Stimulated activated CD8-positive, alpha-beta memory T cell treated with anti-CD3 and anti-CD28 coated beads, Interleukin-4, amount 100 ng/mL, for 4 hours (primary cell): ENCODE measurements around the gene SPINT1.

Source experiments
- DNase-seq, 2 donors: peaks; one replicate each; pipeline ENCODE4 v3.0.0-alpha.2; 2020; ENCODE audit warnings: low read depth in 2 of 2, low spot score in 1 of 2

The SPINT1 gene, protein sequence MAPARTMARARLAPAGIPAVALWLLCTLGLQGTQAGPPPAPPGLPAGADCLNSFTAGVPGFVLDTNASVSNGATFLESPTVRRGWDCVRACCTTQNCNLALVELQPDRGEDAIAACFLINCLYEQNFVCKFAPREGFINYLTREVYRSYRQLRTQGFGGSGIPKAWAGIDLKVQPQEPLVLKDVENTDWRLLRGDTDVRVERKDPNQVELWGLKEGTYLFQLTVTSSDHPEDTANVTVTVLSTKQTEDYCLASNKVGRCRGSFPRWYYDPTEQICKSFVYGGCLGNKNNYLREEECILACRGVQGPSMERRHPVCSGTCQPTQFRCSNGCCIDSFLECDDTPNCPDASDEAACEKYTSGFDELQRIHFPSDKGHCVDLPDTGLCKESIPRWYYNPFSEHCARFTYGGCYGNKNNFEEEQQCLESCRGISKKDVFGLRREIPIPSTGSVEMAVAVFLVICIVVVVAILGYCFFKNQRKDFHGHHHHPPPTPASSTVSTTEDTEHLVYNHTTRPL

DNA sequence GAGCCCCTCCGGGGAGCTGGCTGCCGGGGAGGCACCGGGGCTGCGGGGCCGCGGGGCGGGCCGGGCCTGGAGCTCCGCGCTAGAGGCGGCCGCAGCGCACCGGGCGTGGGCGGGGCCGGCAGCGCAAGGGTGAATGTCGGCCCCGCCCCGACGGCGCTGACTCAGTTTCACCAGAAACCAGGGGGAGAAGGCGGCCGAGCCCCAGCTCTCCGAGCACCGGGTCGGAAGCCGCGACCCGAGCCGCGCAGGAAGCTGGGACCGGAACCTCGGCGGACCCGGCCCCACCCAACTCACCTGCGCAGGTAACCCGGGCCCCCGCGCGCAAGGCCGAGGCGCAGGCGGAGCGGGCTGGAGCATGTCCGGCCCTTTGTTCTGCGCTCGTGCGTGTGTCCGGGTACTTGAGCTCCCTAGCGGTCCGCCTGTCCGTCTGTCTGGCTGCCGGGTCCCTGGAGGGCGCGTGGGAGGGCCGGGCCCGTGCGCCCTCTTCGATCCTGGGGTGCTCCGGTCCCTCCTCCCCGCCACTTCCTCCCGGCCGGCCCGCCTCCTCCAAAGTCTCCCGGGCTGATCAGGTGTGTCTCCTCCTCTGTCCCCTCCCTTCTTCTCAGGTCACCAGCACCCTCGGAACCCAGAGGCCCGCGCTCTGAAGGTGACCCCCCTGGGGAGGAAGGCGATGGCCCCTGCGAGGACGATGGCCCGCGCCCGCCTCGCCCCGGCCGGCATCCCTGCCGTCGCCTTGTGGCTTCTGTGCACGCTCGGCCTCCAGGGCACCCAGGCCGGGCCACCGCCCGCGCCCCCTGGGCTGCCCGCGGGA lies at the start of gene SPINT1:
TSS of gene SPINT1 (plus strand) at position 164 of the 811 bp plus-strand sequence. CDS start at position 671, 507 bp downstream.
- peak; percentile 44 to 60 for DNase-seq

DNA sequence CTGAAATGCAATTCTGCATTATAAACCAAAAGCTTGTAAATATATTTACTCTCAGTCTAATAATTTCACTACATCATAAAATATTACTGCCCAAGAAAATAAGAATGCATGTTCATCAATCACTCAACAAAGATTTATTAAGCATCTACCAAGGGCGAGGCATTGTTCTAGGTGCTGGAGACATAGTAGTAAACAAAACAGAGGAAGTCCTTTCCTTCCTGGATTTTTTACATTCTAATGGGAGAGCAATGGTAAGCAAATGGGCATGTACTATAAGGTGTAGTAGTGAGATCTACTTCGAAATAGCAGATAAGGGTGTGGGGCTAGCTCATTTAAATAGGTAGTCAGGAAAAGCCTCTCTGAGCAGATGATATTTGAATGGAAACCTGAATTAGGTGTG lies 47.8 kb upstream of the SPINT1 start:
- no peak for DNase-seq

DNA sequence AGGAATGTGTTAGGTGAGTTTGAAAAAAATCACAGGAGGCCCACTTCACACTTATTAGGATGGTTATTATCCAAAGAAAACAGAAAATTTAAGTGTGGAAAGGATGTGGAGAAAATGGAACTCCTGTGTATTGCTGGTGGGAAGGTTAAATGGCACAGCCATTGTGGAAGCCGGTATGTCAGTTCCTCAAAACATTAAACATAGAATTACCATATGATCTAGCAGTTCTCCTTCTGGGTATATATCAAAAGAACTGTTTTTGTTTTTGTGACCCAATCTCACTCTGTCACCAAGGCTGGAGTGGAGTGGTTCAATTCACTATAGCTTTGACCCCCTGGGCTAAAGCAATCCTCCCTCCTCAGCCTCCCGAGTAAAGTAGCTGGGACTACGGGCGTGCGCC lies 47.3 kb upstream of the SPINT1 start:
- no peak for DNase-seq

DNA sequence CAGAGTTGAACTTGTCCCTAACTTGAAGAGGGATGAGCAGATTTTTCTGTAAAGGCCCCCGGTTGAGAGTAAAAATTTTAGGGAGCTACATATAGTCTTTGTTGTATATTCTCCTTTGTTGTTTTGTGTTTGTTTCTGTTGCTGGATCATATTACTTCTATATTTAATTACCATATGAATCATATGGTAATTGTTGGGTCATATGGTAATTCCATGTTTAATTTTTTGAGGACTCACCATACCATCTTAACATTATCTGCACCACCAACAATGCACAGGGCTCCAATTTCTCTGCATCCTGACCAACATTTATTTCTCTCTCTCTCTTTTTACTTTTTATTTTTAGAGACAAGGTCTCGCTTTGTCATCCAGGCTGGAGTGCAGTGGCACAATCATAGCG lies 44.3 kb upstream of the SPINT1 start:
- DNase-seq: no peak

DNA sequence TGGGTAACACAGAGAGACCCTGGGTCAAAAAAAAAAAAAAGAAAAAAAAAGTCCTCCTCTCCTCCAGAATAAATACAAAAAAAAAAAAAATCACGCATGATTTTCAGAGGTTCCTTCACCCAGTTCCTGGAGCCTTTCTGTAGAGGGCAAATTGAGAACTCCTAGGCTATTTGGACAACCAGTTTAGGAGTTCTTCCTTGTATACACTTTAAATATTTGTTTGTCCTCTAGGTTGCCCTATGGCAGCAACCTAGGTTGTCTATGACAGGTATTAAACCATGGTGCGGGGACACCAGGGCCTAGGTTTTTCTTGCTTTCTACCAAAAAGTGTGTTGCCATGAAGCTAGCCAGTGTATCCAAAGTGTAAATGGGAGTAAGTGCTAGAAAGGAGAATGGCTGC lies 40.8 kb upstream of the SPINT1 start:
- DNase-seq: no peak

DNA sequence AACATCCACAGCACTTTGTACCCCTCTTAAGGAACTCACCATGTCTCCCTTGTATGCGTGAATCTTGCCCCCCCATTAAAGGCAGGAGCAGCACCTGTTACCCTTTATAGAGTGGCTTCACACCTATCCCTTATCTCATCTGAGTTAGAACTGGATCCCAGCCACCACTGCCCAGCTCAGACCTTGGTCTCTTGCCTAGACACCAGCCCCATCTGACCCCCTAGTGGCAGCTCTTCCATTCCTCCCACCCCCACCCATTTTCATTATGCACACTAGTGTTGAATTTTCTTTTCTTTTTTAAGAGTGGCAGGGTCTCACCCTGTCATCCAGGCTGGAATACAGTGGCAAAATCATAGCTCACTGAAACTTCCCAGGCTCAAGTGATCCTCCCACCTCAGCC lies 40.2 kb upstream of the SPINT1 start:
- DNase-seq: no peak

DNA sequence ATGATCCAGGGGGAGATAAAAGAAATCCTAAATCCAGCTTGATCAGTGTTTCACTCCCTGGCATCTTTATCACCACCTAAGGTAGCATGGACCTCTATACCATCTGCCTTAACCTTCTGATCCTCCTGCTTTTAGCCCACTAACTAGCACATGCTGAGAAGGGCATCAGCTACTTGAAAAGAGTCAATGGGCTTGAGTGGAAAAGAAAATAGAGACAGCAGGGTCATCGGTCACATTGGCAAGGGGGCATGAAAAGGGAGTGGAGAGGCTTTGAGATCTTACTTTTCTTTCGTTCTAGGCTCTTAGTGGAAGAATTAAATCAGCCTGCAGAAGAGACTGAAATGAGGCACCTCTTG lies 37.2 kb upstream of the SPINT1 start:
- no peak for DNase-seq

DNA sequence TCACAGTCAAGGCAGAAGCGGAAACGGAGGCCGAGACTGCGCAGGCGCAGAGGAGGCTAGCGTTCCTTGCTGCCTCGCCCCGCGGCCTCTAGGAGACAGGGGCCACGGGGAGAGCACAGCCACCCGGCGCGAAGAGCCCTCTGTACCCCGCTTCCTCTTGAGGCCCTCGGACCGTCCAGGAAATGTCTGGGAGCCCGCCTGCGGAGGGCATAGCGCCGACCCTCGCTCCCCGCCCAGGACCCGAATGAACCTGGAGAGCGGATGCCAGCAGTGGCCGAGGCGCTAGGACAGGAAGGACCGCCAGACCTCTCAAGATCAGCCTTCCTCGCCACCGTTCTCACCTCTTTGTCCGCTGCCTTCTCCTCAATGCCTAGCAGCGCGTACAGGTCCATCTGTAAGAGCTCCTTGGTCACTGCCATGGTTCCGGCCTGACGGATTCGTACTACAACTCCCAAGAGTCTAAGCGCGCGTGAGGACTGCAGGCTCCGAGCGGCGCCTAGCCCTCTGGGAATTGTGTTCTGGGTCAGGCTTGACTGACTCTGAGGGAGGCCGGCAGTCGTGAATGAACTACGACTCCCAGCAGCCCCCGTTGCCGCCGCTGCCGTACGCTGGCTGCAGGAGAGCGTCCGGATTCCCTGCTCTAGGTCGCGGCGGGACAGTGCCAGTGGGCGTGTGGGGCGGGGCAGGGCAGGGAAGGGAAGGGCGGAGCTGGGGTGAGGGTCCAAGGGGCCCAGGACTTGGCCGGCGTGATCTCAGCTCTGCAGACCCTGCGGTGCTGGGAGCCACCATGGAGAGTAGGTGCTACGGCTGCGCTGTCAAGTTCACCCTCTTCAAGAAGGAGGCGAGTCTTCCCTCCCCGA lies 36.6 kb upstream of the SPINT1 start, which contains the start of the genes DNAJC17 and ZFYVE19:
TSS of gene DNAJC17 (minus strand) at position 446 of the 860 bp plus-strand sequence. CDS start at position 419, 27 bp downstream.
TSS of gene ZFYVE19 (plus strand) at position 62 of the 860 bp plus-strand sequence. CDS start at position 563, 501 bp downstream.
- DNase-seq: peak; percentile 88 to 95

DNA sequence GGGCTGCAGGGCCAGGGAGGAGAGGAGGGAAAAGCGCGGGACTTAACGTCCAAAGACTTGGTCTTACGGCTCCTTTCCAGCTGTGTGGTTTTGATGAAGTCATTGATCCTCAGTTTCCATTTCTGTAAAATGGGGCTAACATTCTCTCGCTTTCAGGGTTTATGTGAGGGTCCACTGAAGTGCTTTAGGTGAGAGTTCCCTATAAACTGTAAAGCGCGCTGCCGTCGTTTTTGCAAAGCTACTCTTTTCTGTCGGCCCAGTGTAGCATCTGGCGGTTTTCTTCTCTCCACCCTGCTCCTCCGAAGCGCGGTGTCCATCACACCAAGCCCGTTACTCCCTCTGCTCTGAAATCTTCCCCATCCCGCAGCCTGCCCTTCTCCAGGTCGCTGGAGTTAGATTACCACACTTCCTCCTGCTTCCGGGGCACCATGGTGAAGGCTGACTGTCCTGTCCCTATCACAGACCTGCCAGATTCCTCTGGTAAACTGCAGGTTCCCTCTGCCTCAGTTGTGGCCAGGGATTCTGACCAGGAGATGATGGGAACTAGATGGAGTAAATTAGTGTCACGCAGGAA lies 35.9 kb upstream of the SPINT1 start:
- DNase-seq: no peak

DNA sequence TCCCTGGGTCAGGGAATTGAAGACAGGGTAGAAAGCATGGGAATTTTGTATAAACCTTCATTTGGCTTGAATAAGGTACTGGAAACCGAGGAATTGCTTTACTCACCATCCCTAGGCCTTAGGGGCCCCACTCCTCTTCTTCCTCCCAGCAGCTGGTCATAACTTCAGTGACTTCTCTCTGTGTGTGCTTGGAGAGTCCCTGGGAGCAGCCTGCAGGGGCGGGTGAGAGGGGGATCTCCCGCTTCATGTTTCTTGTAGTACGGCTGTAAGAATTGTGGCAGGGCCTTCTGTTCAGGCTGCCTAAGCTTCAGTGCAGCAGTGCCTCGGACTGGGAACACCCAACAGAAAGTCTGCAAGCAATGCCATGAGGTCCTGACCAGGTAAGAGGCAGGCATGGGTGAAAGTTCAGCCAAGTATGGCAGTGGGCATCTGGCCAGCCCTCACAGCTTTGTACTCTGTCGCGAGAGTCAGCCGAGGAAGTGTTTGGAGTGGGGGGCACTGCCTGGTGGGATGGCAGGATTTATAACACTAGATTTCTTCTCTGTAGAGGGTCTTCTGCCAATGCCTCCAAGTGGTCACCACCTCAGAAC lies 34.9 kb upstream of the SPINT1 start:
- DNase-seq: no peak

DNA sequence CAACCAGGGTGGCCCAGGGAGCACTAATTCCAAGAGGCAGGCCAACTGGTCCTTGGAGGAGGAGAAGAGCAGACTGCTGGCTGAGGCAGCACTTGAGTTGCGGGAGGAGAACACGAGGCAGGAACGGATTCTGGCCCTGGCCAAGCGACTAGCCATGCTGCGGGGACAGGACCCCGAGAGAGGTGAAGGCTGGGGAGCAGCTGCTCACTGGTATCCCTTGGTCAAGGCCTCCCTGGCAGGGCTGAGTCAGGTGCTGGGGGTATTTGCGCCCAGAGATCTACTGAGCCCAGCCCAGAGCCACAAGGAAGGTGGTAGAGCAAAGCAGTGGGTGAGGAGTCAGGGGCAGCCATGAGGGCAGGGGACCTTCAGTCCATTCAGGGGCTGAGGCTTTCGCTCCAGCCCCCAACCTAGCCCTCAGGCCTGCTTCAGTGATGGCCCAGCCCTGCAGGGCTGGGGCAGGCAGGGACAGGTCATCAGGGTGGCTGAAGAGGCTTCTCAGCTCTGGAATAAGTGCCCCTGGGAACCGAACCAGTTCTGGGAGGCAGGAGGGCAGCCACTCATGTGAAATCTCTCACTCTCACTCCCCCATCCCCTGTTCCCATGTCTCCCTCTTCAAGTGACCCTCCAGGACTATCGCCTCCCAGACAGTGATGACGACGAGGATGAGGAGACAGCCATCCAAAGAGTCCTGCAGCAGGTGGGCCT lies 31.0 kb upstream of the SPINT1 start:
- DNase-seq: no peak

DNA sequence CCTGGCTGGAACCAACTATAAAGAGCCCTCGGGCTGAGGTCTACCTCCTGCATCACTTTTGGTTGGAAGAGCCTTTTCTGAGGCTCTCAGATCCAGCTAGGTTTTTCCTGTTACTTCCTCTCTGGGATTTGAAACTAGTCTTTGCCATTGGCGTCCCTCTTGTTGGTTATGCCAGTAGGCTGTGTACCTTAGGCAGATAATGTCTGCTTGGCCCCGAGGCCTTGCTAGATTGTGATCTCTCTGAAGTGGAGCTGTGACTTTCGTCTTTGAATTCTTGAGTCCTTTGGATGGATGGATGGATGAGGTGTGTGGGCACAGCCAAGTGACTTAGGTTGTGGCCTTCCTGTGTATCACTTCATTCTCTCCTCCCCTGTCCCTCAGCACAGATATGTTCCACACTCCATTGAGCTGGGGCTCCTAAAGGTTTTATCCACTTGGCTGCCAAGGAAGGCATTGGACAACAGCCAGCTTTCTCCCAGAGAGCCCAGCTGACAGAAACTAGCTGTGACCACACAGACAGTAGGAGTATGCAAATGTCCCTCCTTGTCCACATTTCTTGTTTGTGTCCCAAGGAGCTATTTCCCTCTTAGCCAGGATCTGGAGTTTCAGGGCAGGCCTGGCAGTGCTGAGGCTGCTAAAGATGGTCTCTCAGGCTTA lies 28.7 kb upstream of the SPINT1 start:
- no peak for DNase-seq

DNA sequence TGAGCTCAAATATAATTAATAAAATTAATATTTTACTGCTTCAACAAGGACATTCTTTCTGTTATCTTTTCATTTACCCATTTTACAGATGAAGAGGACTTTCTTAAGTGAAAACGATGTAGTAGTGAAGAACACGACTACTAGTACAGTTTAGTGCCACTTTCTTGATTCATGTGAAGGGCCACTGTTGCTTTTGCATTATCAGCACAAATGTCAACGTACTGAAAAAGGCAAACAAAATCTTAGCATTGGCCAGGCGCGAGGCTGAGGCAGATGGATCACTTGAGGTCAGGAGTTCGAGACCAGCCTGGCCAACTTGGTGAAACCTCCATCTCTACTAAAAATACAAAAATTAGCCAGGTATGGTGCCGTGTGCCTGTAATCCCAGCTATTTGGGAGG lies 24.8 kb upstream of the SPINT1 start:
- DNase-seq: no peak

DNA sequence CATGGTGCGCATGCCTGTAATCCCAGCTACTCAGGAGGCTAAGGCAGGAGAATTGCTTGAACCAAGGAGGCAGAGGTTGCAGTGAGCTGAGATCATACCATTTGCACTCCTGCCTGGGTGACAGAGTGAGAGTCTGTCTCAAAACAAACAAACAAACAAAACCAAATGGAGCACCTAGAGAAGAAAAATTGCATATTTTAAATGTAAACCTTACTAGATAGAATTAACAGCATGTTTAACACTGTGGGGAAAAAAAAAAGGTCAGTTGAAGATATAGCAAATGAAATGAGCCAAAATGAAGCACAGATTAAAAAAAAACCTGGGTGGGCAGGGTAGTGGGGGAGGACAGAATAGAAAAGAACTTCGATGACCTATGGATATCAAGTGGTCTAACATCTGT lies 22.7 kb upstream of the SPINT1 start:
- no peak for DNase-seq

DNA sequence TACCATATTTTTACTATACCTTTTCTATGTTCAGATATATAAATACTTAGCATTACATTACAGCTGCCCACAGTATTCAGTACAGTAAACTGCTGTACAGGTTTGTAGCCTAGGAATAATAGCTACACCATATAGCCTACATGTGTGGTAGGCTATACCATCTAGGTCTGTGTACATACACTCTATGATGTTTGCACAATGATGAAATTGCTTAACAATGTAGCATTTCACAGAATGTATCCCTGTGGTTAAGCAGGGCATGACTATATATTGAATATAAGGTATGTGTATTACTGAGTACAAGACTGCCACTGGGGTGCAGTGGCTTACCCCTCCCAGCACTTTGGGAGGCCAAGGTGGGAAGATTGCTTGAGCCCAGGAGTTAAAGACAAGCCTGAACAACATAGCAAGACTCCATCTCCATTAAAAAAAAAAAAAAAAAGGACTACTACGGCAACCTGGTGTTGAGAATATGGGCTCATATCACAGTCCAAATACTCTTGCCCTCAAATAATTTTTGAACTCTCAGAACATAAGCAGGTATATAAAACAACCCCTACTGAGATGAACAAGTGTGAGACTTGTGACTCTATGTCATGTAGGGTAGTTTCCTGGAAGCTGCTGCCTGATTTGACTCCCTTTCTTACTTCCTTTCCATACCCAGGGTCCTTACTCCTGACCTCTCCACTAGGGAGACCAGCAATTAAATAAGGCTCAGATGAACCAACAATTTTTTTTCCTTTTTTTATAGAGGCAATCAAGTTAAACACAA lies 20.1 kb upstream of the SPINT1 start:
- DNase-seq: no peak

DNA sequence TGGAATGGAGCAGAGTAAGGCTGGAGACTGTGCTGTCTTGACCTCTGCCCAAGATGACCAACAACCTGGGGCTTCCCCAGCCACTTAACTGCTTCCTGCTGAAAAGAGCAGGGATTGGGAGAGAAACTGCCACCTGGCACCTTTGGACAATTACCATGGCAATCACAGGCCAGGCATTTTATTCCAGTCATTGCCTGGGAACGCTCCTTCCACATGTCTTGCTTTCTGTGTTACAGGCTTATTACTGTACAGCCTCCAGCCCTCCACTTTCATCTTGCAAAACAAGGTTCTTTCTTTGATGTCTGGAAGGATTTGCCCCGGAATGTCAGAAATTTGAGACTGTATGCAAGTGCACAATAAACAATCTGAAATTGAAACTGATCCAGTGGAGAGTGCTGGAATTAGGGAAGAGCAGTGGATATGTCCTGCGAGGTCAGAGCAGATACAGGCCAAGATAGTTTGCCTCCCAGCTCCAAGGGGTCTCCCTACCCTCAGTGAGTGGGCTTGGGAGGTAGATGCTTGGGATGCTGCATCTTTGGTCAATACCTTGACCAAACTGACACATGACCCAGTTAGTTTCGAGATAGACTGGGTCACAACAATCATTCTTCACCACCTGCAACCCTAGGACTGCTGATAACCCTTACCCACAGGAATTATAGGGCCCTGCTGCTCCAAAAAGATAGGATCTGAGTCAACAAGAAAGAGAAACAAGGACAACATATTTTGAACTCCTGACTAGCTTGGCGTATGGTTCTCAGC lies 18.0 kb upstream of the SPINT1 start:
- no peak for DNase-seq

DNA sequence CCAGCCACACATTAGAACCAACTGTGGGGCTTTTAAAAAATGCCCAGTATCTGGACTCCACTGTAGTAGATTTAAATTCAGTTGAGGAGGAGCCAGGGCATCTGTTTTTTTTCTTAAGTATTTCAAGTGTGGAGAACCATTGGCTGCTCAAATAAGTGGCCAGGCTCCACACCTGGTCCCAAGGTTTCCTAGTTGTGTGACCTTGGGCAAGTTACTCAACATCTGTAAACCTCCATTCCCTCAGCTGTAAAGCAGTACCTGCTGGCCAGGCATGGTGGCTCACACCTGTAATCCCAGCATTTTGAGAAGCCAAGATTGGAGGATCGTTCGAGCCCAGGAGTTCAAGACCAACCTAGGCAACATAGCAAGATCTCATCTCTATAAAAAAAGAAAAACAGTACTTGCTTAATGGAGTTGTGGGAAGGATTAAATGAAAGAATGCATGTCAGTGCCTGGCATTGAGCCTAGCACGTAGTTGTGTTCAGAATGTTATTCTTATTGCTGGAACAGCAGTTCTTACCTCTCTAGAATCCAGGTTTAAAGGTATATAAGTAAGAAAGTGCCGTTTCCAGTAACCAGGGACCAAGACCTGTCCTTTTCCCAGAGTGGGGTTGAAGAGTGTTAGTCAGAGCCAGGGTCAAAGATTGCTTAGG lies 17.3 kb upstream of the SPINT1 start:
- DNase-seq: no peak
